Measurements from ENCODE around the gene HLTF. TPM values are rescaled to one million over a fixed set of nuclear protein-coding genes. Genes with fewer than 3 reads are reported as not detected.

Gene HLTF
- total and polyA plus RNA-seq, 11 donors, result 4.0 to 39.4 (median 19.2) TPM

DNA sequence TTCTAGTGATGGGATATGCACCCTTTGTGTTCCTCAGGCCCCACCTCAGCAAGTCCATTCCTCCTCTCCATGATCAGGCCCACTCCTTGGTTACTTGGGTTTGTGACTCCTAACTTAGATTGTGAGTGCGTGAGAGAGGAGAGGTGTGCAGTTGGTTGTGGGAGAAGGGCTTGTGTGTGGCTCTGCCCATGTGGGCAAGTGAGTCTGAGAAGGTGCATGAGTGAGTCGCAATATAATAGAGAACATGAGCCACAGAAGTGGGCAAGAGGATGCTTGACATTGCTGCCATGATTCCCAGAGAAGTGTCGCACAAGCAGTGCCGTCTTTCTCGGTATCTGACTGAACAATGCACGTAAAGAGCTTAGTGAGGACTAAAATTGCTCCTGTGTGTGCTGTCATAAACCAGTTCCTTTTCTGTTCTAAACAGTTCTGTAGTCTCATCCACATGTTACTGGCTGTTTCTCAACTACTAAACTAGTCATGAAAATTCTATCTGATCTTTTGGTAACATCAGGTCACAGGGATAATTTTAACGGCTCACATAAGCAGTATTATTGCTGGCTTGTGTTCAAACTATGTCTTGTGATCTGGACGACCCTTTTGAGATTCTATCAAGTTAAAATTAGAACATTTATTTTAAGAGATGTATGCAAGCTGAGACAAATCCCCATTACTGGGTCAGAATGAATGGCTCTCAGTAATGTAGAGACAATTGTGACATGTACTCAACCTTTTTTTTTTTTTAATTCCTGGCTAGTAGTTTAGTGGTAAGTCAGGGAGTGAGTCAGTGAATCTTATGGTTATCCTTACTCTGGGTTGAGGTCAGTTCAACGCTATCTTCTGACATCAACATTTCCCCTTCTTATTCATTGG, 69.4 kb downstream of the HLTF start:
- no peak for DNase-seq
- no peak for TF ChIP-seq POLR2A (IDR thresholded peaks at IDR 0.05)
- TF ChIP-seq, protein P1, sequence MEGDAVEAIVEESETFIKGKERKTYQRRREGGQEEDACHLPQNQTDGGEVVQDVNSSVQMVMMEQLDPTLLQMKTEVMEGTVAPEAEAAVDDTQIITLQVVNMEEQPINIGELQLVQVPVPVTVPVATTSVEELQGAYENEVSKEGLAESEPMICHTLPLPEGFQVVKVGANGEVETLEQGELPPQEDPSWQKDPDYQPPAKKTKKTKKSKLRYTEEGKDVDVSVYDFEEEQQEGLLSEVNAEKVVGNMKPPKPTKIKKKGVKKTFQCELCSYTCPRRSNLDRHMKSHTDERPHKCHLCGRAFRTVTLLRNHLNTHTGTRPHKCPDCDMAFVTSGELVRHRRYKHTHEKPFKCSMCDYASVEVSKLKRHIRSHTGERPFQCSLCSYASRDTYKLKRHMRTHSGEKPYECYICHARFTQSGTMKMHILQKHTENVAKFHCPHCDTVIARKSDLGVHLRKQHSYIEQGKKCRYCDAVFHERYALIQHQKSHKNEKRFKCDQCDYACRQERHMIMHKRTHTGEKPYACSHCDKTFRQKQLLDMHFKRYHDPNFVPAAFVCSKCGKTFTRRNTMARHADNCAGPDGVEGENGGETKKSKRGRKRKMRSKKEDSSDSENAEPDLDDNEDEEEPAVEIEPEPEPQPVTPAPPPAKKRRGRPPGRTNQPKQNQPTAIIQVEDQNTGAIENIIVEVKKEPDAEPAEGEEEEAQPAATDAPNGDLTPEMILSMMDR (IDR thresholded peaks at IDR 0.05), result no peak
- intact Hi-C loops (cut with DNase I), result no loop called here
- WGBS, 4 donors, result 43 to 57% (median 47%) methylated on average over 9 of the region's 9 CpGs
- no peaks in the 10 kb centered on the region for H3K9me3 ChIP-seq
- H3K27me3 ChIP-seq, result no peaks in the 10 kb centered on the region
- peaks cover 0 to 54% (median 36%) of the 10 kb centered on the region in 9 donors for H3K36me3 ChIP-seq
- H3K4me1 ChIP-seq, result peaks cover 7 to 62% (median 31%) of the 10 kb centered on the region in 12 donors
- H3K27ac ChIP-seq, result peak overlapping the region in 10 of 12 donors; percentile 22 to 65 (median 60)
- no peak overlapping the region for H3K4me3 ChIP-seq
- ATAC-seq, result peak; percentile 29 to 66 (median 54)

DNA sequence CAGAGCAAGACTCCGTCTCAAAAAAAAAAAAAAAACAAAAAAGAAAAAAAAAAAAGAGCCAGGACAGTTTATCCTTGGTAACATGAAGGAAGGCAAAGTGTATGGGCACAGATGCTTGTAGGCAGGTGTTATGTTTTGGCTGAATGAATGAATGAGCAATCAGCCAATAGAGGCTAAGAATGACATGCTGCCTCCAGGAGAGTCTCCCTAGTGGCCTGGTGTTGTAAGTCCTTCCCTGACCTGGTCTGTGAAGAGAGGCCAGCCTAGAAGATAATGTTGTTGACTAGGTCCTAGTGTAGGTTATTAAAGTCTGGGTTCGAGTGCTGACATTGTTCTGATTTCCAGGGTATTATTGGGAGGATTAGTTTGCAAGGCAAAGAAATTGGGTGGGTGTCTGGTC, 70.1 kb downstream of the HLTF start:
- DNase-seq, result no peak
- Histone ChIP-seq H3K36me3 (peaks cover 0 to 48% (median 36%) of the 10 kb centered on the region in 9 donors), H3K27me3 (no peaks in the 10 kb centered on the region), H3K4me3 (no peak overlapping the region), H3K27ac (peak overlapping the region in 10 of 12 donors; percentile 22 to 65 (median 60)), H3K4me1 (peaks cover 7 to 65% (median 34%) of the 10 kb centered on the region in 12 donors), H3K9me3 (no peaks in the 10 kb centered on the region)
- 84 to 98% (median 95%) methylated on average over 2 of the region's 2 CpGs for WGBS, 4 donors
- no peak for ATAC-seq
- intact Hi-C loops (cut with DNase I), result no loop called here
- TF ChIP-seq, protein P1 (IDR thresholded peaks at IDR 0.05), result no peak
- no peak for TF ChIP-seq POLR2A (IDR thresholded peaks at IDR 0.05)

DNA sequence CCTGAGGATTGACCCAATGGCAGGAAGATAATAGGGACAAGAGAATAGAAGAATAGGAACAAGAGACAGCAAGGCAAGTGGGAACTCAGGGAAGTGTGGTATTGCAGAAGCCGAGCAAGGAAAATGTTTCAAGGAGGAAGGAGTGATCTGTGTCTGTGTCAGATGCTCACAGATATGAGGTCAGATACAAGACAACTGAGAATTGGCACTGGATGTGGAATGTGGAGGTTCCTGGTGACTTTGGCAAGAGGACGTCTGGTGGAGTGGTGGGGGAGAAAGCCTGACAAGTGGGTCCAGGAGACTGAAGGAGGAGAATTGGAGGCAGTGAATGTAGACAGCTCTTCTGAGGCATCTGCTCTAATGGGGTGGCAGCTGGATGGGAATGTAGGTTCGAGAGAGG, 70.9 kb downstream of the HLTF start:
- Histone ChIP-seq H3K4me1 (peaks cover 7 to 66% (median 35%) of the 10 kb centered on the region in 12 donors), H3K9me3 (no peaks in the 10 kb centered on the region), H3K27ac (peak overlapping the region in 2 of 12 donors; percentile 18 to 23), H3K36me3 (peaks cover 0 to 51% (median 38%) of the 10 kb centered on the region in 9 donors), H3K27me3 (no peaks in the 10 kb centered on the region), H3K4me3 (no peak overlapping the region)
- no peak for TF ChIP-seq POLR2A (IDR thresholded peaks at IDR 0.05)
- TF ChIP-seq, protein P1 (IDR thresholded peaks at IDR 0.05), result no peak
- intact Hi-C loops (cut with DNase I), result no loop called here
- ATAC-seq (no peak), DNase-seq (no peak)
- 53 to 65% (median 62%) methylated on average over 3 of the region's 3 CpGs for WGBS, 4 donors

DNA sequence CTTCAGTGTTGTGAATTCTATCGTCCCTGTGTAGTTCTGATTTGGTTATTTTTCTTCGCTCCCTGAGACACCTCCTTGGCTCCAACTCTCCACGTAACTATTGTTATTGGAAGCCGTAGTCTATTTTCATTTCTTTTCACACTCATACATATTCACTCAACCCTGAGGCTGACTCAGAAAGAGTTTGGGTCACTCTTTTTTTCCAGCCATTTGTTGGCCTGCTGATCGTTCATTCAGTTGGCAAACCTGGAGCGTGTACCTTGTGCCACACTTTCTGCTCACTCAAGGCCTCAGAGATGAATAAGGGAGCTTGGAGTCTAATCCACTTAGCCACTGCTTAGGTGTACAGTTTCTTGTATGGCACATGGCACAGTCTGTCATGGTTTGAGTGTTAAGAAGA, 72.6 kb downstream of the HLTF start:
- H3K36me3 ChIP-seq, result peaks cover 0 to 63% (median 47%) of the 10 kb centered on the region in 9 donors
- DNase-seq, result no peak
- no peaks in the 10 kb centered on the region for H3K9me3 ChIP-seq
- peaks cover 0 to 57% (median 28%) of the 10 kb centered on the region in 12 donors for H3K4me1 ChIP-seq
- no peak overlapping the region for H3K4me3 ChIP-seq
- intact Hi-C loops (cut with DNase I), result no loop called here
- ATAC-seq, result no peak
- no peak overlapping the region for H3K27ac ChIP-seq
- 96 to 98% (median 97%) methylated on average over 6 of the region's 6 CpGs for WGBS, 4 donors
- no peaks in the 10 kb centered on the region for H3K27me3 ChIP-seq
- no peak for TF ChIP-seq POLR2A (IDR thresholded peaks at IDR 0.05)
- TF ChIP-seq, protein P1 (IDR thresholded peaks at IDR 0.05), result no peak

All from heart left ventricle (tissue), 16 donors.